Epithelial cell of esophagus (primary cell): ENCODE results near the gene CYP2C18.
"Not testable (repeated sequence)": the region's sequence is repeated elsewhere in the genome, so short reads cannot be mapped to it uniquely, and the experiment has no call there.

Experiments used
- DNase-seq: peaks from one replicate; pipeline ENCODE4 v3.0.0; 2010; ENCODE audit warnings: low read depth
- H3K4me3 ChIP-seq: 2 replicates; pipeline ENCODE4 v1.5.1; 2011; ENCODE audit warnings: mild to moderate bottlenecking, low read length, control low read depth
- CTCF ChIP-seq: IDR thresholded peaks from 2 replicates; pipeline ENCODE4 v1.5.1; 2011; ENCODE audit warnings: low read depth, mild to moderate bottlenecking, low read length, control low read depth, inconsistent platforms; ENCODE audit not compliant: insufficient read depth; ENCODE audit errors: missing control alignments

The CYP2C18 gene

GRCh38 chr10:94747838-94748237 lies 64.3 kb downstream of the CYP2C18 start:
- no peak overlapping the region for H3K4me3 ChIP-seq
- DNase-seq: no peak
- TF ChIP-seq CTCF: no peak

- no peak for DNase-seq
- no peak for TF ChIP-seq CTCF
- H3K4me3 ChIP-seq: no peak overlapping the region
Measured at GRCh38 chr10:94757916-94758315, 74.4 kb downstream of the CYP2C18 start.

GRCh38 chr10:94760586-94761178 lies 77.2 kb downstream of the CYP2C18 start:
- no peak for DNase-seq
- TF ChIP-seq CTCF: no peak
- no peak overlapping the region for H3K4me3 ChIP-seq

GRCh38 chr10:94762393-94762792 lies 78.9 kb downstream of the CYP2C18 start, which contains the start of gene CYP2C19:
Gene CYP2C19, plus strand, starts transcription at chr10:94762681. Its CDS starts 25 bp downstream, at chr10:94762706.
- H3K4me3 ChIP-seq: no peak within 1 kb of the TSS
- no peak for TF ChIP-seq CTCF
- no peak for DNase-seq

- H3K4me3 ChIP-seq, DNase-seq: not testable (repeated sequence)
Measured at GRCh38 chr10:94775425-94775824, 91.9 kb downstream of the CYP2C18 start.

GRCh38 chr10:94777886-94778458 lies 94.4 kb downstream of the CYP2C18 start:
- H3K4me3 ChIP-seq: no peak overlapping the region
- TF ChIP-seq CTCF: no peak
- no peak for DNase-seq

- DNase-seq: no peak
- TF ChIP-seq CTCF: no peak
- H3K4me3 ChIP-seq: no peak overlapping the region
Measured at GRCh38 chr10:94780844-94781243, 97.3 kb downstream of the CYP2C18 start.
